Progenitor cell of endocrine pancreas (in vitro differentiated cells): ENCODE results near the gene ADH5. TPM values are rescaled to one million over a fixed set of nuclear protein-coding genes. Genes with fewer than 3 reads are reported as not detected.
A peak's percentile ranks its signal among the peaks of the same experiment; 100 is the strongest.

Source experiments
- DNase-seq: peaks from one replicate; pipeline ENCODE4 v3.0.0; 2021; ENCODE audit warnings: low spot score; ENCODE audit not compliant: unreplicated experiment
- H3K27ac Mint-ChIP-seq: 2 replicates; pipeline ENCODE4 v1.8.0; 2021; ENCODE audit warnings: mild to moderate bottlenecking, moderate library complexity, mixed read lengths
- H3K27me3 Mint-ChIP-seq: 2 replicates; pipeline ENCODE4 v1.8.0; 2021; ENCODE audit warnings: mixed read lengths
- H3K36me3 Mint-ChIP-seq: 2 replicates; pipeline ENCODE4 v1.8.0; 2022; ENCODE audit warnings: mixed read lengths; ENCODE audit not compliant: insufficient read depth
- H3K4me1 Mint-ChIP-seq: 2 replicates; pipeline ENCODE4 v1.8.0; 2021; ENCODE audit warnings: low read depth, mixed read lengths
- H3K4me3 Mint-ChIP-seq: 2 replicates; pipeline ENCODE4 v1.8.0; 2021; ENCODE audit warnings: low read depth, mild to moderate bottlenecking, moderate library complexity, mixed read lengths
- H3K9me3 Mint-ChIP-seq: 2 replicates; pipeline ENCODE4 v1.8.0; 2021; ENCODE audit warnings: low read depth, mixed read lengths
- CTCF ChIP-seq: fragments of 200-600 bp; sonication (generic); IDR thresholded peaks from one replicate; pipeline ENCODE4 v1.5.0; 2021; ENCODE audit warnings: antibody characterized with exemption, mild to moderate bottlenecking; ENCODE audit not compliant: unreplicated experiment
- total RNA-seq: library from RNA; stranded (reverse); gene quantifications from 2 replicates; pipeline ENCODE4 v1.2.1, GENCODE V29; 2021

The ADH5 gene
- total RNA-seq, 1 donor from 2014 or later: 213 TPM

DNA sequence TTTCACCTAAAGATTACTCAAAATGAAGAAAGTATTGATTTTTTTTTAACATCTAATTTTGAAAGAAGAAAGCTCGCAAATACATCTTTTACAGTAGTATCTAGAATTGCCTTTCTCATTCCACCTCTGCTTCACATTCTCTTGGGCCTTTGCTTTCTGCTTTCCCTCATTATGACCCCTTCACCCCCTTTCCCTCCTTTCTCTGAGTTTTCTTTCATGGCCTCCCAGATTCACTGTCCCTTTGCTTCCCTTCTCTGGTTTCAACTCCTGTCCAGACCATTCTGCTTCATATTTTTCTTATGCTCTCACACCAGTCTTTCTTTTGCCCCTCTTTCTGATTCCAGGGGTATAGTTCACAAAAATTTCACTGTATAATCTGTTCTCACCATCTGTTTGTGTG is 29.0 kb downstream of the ADH5 start:
- no peak overlapping the region for H3K27ac Mint-ChIP-seq

GRCh38 chr4:99058228-99058627 is 30.4 kb downstream of the ADH5 start:
- no peak for DNase-seq
- no peak overlapping the region for H3K27ac Mint-ChIP-seq
- no peak for TF ChIP-seq CTCF
- H3K27me3 Mint-ChIP-seq: no peaks in the 10 kb centered on the region
- H3K9me3 Mint-ChIP-seq: no peaks in the 10 kb centered on the region
- H3K36me3 Mint-ChIP-seq: peaks cover 23% of the 10 kb centered on the region
- no peak overlapping the region for H3K4me3 Mint-ChIP-seq
- peaks cover 12% of the 10 kb centered on the region for H3K4me1 Mint-ChIP-seq

More for the DNA sequence above, 29.0 kb downstream of the ADH5 start:
- H3K27me3 Mint-ChIP-seq: no peaks in the 10 kb centered on the region
- TF ChIP-seq CTCF: no peak
- peaks cover 25% of the 10 kb centered on the region for H3K36me3 Mint-ChIP-seq
- peaks cover 6% of the 10 kb centered on the region for H3K4me1 Mint-ChIP-seq
- DNase-seq: no peak
- no peak overlapping the region for H3K4me3 Mint-ChIP-seq
- no peaks in the 10 kb centered on the region for H3K9me3 Mint-ChIP-seq

DNA sequence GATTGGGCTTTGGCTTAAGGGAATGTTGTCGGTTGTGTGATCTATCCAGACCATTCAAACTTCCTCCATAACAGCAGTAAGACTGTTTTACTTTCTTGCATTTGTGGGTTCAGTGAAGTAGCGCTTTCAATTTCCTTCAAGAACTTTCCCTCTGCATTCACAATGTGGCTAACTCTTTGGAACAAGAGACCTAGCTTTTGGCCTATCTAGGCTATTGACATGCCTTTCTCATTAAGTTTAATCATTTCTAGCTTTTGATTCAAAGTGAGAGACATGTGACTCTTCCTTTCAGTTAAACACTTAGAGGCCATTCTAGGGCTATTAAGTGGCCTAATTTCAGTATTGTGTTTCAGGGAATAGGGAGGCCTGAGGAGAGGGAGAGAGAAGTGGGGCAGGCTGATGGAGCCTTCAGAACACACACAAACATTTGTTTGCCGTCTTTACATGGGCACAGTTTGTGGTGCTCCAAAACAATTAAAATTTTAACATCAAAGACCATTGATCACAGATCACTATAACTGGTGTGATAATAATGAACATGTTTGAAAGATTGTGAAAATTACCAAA is 34.1 kb downstream of the ADH5 start:
- Mint-ChIP-seq H3K36me3 (peaks cover 26% of the 10 kb centered on the region), H3K4me1 (peaks cover 9% of the 10 kb centered on the region), H3K9me3 (no peaks in the 10 kb centered on the region), H3K27me3 (no peaks in the 10 kb centered on the region), H3K4me3 (no peak overlapping the region), H3K27ac (peak overlapping the region; percentile 77)
- DNase-seq: no peak
- no peak for TF ChIP-seq CTCF

GRCh38 chr4:99052902-99053301 is 35.7 kb downstream of the ADH5 start:
- H3K27ac Mint-ChIP-seq: no peak overlapping the region
- H3K4me1 Mint-ChIP-seq: peaks cover 9% of the 10 kb centered on the region
- H3K9me3 Mint-ChIP-seq: no peaks in the 10 kb centered on the region
- no peak for DNase-seq
- H3K4me3 Mint-ChIP-seq: no peak overlapping the region
- H3K27me3 Mint-ChIP-seq: no peaks in the 10 kb centered on the region
- H3K36me3 Mint-ChIP-seq: peaks cover 31% of the 10 kb centered on the region
- no peak for TF ChIP-seq CTCF

GRCh38 chr4:99047710-99048109 is 40.9 kb downstream of the ADH5 start:
- Mint-ChIP-seq H3K27me3 (no peaks in the 10 kb centered on the region), H3K27ac (no peak overlapping the region), H3K4me3 (no peak overlapping the region), H3K9me3 (no peaks in the 10 kb centered on the region), H3K36me3 (peaks cover 33% of the 10 kb centered on the region), H3K4me1 (no peaks in the 10 kb centered on the region)
- no peak for TF ChIP-seq CTCF
- no peak for DNase-seq
